ENCODE results near the gene LITAFD.

The LITAFD gene

GRCh38 chr16:8877894-8878522 is 4.1 kb upstream of the LITAFD start:
- peak; percentile 89 for DNase-seq (ENCODE audit: low read depth)
- no peak overlapping the region for H3K4me3 ChIP-seq (ENCODE audit: low read length)
- TF ChIP-seq, protein P1, sequence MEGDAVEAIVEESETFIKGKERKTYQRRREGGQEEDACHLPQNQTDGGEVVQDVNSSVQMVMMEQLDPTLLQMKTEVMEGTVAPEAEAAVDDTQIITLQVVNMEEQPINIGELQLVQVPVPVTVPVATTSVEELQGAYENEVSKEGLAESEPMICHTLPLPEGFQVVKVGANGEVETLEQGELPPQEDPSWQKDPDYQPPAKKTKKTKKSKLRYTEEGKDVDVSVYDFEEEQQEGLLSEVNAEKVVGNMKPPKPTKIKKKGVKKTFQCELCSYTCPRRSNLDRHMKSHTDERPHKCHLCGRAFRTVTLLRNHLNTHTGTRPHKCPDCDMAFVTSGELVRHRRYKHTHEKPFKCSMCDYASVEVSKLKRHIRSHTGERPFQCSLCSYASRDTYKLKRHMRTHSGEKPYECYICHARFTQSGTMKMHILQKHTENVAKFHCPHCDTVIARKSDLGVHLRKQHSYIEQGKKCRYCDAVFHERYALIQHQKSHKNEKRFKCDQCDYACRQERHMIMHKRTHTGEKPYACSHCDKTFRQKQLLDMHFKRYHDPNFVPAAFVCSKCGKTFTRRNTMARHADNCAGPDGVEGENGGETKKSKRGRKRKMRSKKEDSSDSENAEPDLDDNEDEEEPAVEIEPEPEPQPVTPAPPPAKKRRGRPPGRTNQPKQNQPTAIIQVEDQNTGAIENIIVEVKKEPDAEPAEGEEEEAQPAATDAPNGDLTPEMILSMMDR (IDR thresholded peaks at IDR 0.05; ENCODE audit: insufficient read depth, low read depth, low read length, missing control alignments): no peak

- TF ChIP-seq, protein P1 (IDR thresholded peaks at IDR 0.05; ENCODE audit: insufficient read depth, low read depth, low read length, missing control alignments): no peak
- H3K4me3 ChIP-seq (ENCODE audit: low read length): no peak overlapping the region
- peak; percentile 94 for DNase-seq (ENCODE audit: low read depth)
These were observed 3.6 kb upstream of the LITAFD start for GRCh38 chr16:8878523-8878911.

GRCh38 chr16:8880839-8881510 is 1.2 kb upstream of the LITAFD start:
- TF ChIP-seq, protein P1 (IDR thresholded peaks at IDR 0.05; ENCODE audit: insufficient read depth, low read depth, low read length, missing control alignments): no peak
- no peak for DNase-seq (ENCODE audit: low read depth)
- H3K4me3 ChIP-seq (ENCODE audit: low read length): no peak overlapping the region

DNA sequence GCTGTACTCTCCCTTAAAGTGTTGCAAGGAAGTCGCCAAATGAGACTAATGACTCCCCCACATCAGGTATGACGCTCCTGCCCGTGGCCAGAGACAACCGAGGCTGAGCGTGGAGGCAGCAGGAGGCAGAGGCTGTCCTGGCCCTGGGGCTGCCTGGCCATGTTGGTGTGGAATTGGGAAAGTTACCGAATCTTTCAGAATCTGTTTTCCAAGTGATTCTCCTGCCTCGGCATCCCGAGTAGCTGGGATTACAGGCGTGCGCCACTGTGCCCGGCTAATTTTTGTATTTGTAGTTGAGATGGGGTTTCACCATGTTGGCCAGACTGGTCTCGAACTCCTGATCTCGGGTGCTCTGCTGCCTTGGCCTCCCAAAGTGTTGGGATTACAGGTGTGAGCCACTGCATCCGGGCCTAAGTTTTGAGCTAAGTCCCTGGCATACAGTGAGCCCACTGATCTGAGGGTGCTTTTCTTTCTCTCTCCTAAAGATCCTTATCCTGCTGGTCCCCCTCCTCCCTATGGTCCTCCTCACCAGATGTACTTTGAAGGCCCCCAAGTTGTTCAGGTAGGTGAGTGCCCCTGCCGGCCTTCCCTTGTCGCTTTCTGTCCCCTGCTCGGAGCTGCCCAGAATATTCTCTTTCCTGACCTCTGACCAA is 700 bp downstream of the LITAFD start:
- TF ChIP-seq, protein P1 (IDR thresholded peaks at IDR 0.05; ENCODE audit: insufficient read depth, low read depth, low read length, missing control alignments): no peak
- no peak overlapping the region for H3K4me3 ChIP-seq (ENCODE audit: low read length)
- no peak for DNase-seq (ENCODE audit: low read depth)

DNA sequence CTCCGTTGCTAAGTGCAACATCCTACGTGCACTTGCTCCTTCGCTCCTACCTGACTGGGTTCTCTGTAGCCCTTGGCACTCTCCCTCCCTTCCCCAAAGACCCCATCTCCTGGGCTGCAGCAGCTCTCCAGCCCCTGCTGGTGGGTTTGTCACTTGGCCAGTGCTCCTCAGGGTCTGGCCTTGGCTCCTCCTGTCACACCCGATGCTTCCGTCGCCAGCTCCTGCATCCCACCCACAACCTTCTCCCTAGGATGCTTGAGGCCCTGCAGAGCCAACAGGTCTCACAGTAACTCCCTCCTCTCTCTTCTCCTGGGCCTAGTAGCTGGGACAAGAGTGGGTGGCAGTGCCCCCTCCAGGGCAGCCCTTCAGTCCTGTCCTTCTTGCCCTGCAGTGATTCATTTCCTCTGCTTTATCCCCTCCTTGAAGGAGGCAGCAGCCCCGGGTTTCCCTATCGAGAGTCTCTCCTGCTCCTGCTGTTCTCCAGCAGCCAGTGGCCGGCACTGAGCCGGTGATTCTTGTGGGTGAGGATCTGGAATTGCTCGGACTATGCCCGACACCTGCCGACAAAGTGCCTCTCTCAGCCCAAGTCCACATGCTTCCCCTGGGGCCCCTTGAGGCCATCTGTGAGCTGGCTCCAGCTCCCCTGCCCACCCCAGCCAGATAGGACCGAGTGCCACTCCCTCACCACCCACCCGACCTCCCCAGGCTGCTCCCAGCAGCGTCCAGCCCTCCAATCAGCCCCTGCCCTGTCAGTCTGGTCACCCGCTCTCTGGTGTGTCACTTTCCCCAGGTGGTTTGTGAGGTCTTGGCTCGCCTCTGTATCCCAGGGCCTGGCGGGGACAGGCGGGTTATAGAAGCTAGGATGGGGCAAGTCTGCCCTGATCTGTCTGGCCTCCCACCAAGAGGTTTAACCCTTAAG is 3.8 kb downstream of the LITAFD start:
- DNase-seq (ENCODE audit: low read depth): peak; percentile 43
- H3K4me3 ChIP-seq (ENCODE audit: low read length): no peak overlapping the region
- TF ChIP-seq, protein P1 (IDR thresholded peaks at IDR 0.05; ENCODE audit: insufficient read depth, low read depth, low read length, missing control alignments): no peak

DNA sequence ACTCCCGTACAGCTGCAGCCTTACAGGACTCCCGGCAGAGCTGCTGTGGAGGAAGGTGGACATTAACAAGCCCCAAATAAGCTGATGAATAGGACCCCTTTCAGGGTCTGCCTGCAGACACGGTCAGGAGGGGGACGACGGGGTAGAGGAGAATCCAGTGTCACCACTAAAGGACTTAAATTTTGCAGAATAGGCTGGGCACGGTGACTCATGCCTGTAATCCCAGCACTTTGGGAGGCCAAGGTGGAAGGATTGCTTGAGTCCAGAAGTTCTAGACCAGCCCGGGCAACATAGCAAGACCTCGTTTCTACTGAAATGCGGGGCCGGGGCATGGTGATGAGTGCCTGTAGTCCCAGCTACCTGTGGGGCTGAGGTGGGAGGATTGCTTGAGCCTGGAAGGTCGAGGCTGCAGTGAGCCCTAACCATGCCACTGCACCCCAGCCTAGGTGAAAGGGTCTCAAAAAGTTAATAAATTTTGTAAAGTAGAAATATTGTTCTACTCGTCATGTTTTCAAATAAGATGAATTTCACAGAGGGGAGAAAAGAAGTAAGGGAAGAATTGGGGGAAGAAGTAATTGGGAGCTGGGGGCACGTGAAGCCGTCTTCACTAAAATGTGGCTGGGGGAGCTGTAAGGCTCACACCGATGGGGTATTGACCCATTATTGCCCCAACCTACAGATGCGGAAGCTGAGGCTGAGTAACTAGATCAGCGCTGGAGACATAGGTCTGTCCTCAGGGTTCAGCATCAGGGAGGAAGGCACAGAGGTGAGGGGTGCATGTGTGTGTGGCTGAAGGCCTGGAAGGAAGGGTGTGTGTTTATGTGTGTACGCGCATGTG is 4.7 kb downstream of the LITAFD start:
- DNase-seq (ENCODE audit: low read depth): no peak
- TF ChIP-seq, protein P1 (IDR thresholded peaks at IDR 0.05; ENCODE audit: insufficient read depth, low read depth, low read length, missing control alignments): no peak
- no peak overlapping the region for H3K4me3 ChIP-seq (ENCODE audit: low read length)

Measured in epithelial cell of esophagus (primary cell).